ENCODE results near the gene UBC. TPM values are rescaled to one million over a fixed set of nuclear protein-coding genes. Genes with fewer than 3 reads are reported as not detected.
"Not testable (repeated sequence)": the region's sequence is repeated elsewhere in the genome, so short reads cannot be mapped to it uniquely, and the experiment has no call there.

The UBC gene
- total RNA-seq, 3 donors from 2014 or later: 1,552 to 1,797 (median 1,598) TPM

DNA sequence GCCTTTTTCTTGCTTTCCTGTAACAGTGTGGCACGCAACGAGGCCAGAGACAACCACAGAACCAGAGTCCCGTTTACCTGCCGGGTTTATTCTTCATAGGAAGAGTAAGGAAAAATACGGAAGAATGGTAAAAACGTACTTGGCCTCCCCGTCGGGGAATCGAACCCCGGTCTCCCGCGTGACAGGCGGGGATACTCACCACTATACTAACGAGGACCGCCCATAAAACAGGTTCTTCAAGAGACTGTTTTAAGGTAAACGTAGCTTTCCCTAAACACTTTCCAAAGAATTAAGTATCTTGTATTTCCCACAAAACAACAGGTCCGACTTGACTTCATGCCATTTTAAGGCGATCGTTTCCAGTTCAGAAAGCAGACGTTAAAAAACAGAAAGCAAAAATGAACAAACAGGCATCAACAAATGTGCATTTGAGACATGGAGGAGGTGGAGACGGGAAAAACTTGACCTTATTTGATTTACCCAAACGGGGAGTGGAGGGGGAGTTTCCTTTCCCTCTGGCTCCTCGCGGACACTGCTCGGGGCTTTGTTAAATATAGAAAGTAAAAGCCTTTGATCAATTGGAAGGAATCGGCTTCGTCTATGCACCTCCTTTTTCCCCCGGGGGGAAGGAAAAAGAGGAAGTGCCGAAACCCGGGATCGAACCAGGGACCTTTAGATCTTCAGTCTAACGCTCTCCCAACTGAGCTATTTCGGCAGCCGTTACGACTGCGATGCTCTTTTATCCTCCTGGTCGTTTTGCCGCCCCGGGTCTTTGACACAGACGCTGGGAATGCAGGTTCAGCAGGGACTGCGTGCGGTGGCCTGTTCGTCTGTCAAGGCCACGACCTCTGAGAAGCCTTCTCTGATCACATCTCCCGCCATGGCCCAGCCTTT lies 13.0 kb upstream of the UBC start:
- intact Hi-C loops (cut with DNase I; ENCODE audit: low total_unique reads): no loop called here
- peak; percentile 93 to 97 for DNase-seq (ENCODE audit: low spot score in 2 of 2)
- no peaks in the 10 kb centered on the region for H3K9me3 ChIP-seq
- H3K4me1 ChIP-seq: no peaks in the 10 kb centered on the region
- H3K4me3 ChIP-seq: peak overlapping the region; percentile 63 to 71 (median 68)
- no peaks in the 10 kb centered on the region for H3K36me3 ChIP-seq
- TF ChIP-seq POLR2AphosphoS5 (IDR thresholded peaks at IDR 0.05) (peak; percentile 40 to 83 (median 57)), POLR2A (IDR thresholded peaks at IDR 0.05) (peak; percentile 24), CTCF (IDR thresholded peaks at IDR 0.05) (peak in 1 of 3 donors; percentile 4)
- H3K27ac ChIP-seq: peak overlapping the region; percentile 92 to 98
- H3K27me3 ChIP-seq: no peaks in the 10 kb centered on the region

DNA sequence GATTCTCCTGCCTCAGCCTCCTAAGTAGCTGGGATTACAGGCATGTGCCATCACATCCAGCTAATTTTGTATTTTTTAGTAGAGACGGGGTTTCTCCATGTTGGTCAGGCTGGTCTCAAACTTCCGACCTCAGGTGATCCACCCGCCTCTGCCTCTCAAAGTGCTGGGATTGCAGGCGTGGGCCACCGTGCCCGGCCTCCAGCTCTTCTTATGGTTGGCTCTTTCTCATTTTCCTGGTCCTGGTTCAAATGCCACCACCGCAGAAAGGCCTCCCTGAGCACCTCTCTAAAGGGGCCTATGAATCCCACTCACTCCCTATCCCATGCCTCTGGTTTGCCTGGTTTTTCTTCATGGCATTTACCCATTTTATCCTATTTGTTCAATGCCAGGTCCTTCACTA lies 11.3 kb upstream of the UBC start:
- intact Hi-C loops (cut with DNase I; ENCODE audit: low total_unique reads); H3K27ac ChIP-seq: not testable (repeated sequence)

DNA sequence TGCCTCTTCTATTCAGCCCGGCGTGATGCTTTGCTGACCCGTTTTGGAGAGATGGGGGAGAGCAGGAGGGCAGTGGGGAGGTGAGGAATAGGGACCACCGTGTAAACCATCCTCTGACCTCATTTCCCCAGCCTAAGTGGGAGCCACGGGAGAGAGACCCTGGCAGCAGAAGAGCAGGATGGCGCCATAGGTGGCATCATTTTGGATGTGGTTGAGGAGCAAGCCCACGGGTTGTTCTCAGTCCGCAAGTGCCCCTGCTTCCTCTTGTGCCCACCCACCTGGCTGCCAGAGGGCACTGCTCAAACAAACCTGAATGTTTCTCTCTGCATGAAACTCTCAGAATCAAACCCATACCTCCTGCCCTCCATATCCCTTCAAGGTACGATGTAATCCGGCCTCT lies 10.7 kb upstream of the UBC start:
- no peak overlapping the region for H3K27ac ChIP-seq
- intact Hi-C loops (cut with DNase I; ENCODE audit: low total_unique reads): no loop called here
- DNase-seq (ENCODE audit: low spot score in 2 of 2): no peak

More for the DNA sequence above, 11.3 kb upstream of the UBC start:
- H3K4me1 ChIP-seq; H3K9me3 ChIP-seq; H3K27me3 ChIP-seq; DNase-seq (ENCODE audit: low spot score in 2 of 2); H3K4me3 ChIP-seq; H3K36me3 ChIP-seq: not testable (repeated sequence)

DNA sequence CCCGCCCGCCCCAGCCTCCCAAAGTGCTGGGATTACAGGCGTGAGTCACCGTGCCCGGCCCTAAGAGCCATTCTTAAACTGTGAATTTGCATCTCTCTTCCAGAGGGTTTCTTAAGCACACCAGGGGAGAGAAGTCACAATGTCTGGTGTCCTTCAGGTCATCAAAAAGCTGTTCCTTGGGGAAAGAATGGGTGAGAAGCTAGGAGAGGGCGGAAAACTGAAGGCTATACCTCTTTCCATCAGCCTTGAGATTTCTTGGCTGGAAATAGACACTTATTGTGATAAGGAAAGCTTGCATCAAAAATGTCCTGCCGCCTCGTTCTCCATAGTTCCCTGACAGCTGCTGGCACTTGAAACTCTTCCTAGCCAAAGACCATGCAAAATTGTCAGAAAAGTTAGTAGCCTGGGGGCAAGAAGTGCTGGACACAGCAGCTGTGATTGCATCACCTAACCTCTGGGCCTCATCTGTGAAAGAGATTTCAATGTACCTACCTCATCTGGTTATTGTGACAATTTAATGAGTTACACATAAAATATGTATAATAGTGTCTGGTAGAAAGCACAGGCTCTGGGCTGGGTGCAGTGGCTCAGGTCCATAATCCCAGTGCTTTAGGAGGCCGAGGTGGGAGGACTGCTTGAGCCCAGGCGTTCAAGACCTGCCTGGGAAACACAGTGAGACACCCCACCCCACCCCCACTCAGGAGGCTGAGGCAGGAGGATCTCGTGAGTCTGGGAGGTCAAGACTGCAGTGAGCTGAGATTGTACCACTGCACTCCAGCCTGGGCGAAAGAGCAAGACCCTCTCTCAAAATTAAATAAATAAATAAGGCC lies 9.7 kb upstream of the UBC start:
- intact Hi-C loops (cut with DNase I; ENCODE audit: low total_unique reads): no loop called here
- H3K4me3 ChIP-seq: no peak overlapping the region
- no peaks in the 10 kb centered on the region for H3K27me3 ChIP-seq
- no peaks in the 10 kb centered on the region for H3K9me3 ChIP-seq
- TF ChIP-seq POLR2A (IDR thresholded peaks at IDR 0.05) (no peak), POLR2AphosphoS5 (IDR thresholded peaks at IDR 0.05) (no peak), CTCF (IDR thresholded peaks at IDR 0.05) (no peak)
- H3K36me3 ChIP-seq: no peaks in the 10 kb centered on the region
- H3K27ac ChIP-seq: no peak overlapping the region
- DNase-seq (ENCODE audit: low spot score in 2 of 2): no peak
- no peaks in the 10 kb centered on the region for H3K4me1 ChIP-seq

More for the DNA sequence above, 10.7 kb upstream of the UBC start:
- H3K9me3 ChIP-seq: no peaks in the 10 kb centered on the region
- H3K4me3 ChIP-seq: no peak overlapping the region
- H3K4me1 ChIP-seq: no peaks in the 10 kb centered on the region
- no peaks in the 10 kb centered on the region for H3K36me3 ChIP-seq
- TF ChIP-seq CTCF (IDR thresholded peaks at IDR 0.05): no peak
- H3K27me3 ChIP-seq: no peaks in the 10 kb centered on the region

GRCh38 chr12:124921200-124922031 lies 7.0 kb upstream of the UBC start:
- Histone ChIP-seq H3K4me1 (peaks cover 5 to 6% of the 10 kb centered on the region in 2 donors), H3K27me3 (no peaks in the 10 kb centered on the region), H3K36me3 (no peaks in the 10 kb centered on the region), H3K27ac (peak overlapping the region; percentile 73 to 98), H3K9me3 (no peaks in the 10 kb centered on the region), H3K4me3 (peak overlapping the region; percentile 22 to 49 (median 29))
- DNase-seq (ENCODE audit: low spot score in 2 of 2): peak in 1 of 2 donors; percentile 51
- TF ChIP-seq POLR2A (IDR thresholded peaks at IDR 0.05) (no peak), CTCF (IDR thresholded peaks at IDR 0.05) (no peak), POLR2AphosphoS5 (IDR thresholded peaks at IDR 0.05) (peak in 2 of 3 donors; percentile 58 to 63)
- intact Hi-C loops (cut with DNase I; ENCODE audit: low total_unique reads): no loop called here

Data from breast epithelium (tissue), 4 donors.